HTR-8/SVneo (cell line): Measurements from ENCODE around the gene TBCCD1.
A peak's percentile ranks its signal among the peaks of the same experiment; 100 is the strongest.
"Not testable (repeated sequence)": the region's sequence is repeated elsewhere in the genome, so short reads cannot be mapped to it uniquely, and the experiment has no call there.

ENCODE experiments used
- DNase-seq: peaks from one replicate; pipeline ENCODE4 v3.0.0; 2011; ENCODE audit warnings: low spot score, mixed read lengths; ENCODE audit not compliant: insufficient read length
- FAIRE-seq: peaks from 2 replicates; lab custom pipeline; 2011; peaks lifted over from hg19 to GRCh38; lab: Jason Lieb, UNC

TBCCD1 gene

GRCh38 chr3:186569361-186569760, 2.2 kb upstream of the TBCCD1 start:
- not testable (repeated sequence) for DNase-seq, FAIRE-seq

- peak; percentile 25 for DNase-seq
- no peak for FAIRE-seq
These were observed 417 bp downstream of the TBCCD1 start for GRCh38 chr3:186566772-186567071.

- DNase-seq (no peak), FAIRE-seq (no peak)
These were observed 2.6 kb downstream of the TBCCD1 start for GRCh38 chr3:186564586-186564985.

- DNase-seq (no peak), FAIRE-seq (no peak)
These were observed 14.6 kb downstream of the TBCCD1 start for GRCh38 chr3:186552408-186553031.

- DNase-seq (no peak), FAIRE-seq (no peak)
These were observed 15.8 kb downstream of the TBCCD1 start for GRCh38 chr3:186551387-186551786.

DNA sequence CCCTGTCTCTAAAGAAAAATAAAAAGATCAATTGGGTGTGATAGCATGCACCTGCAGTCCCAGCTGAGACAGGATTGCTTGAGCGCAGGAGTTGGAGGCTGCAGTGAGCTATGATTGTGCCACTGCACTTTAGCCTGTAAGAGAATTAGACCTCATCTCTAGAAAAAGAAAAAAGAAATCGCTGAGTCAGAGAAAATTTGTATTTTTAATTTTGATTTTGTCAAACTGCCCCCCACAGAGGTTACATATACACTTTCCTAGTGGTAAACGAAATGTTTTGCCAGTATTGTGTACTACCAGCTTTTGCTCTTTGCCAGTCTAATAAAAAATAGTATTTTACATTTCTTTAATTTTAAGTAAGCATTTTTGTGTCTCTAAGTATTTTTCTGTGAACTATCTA, 17.6 kb downstream of the TBCCD1 start:
- DNase-seq (no peak), FAIRE-seq (no peak)

- FAIRE-seq = no peak
- DNase-seq = no peak
These were observed 22.9 kb downstream of the TBCCD1 start, which contains the start of gene CRYGS for GRCh38 chr3:186544281-186544680. TSS of gene CRYGS (minus strand) at chr3:186544380. CDS start at chr3:186544326, 54 bp downstream.

DNA sequence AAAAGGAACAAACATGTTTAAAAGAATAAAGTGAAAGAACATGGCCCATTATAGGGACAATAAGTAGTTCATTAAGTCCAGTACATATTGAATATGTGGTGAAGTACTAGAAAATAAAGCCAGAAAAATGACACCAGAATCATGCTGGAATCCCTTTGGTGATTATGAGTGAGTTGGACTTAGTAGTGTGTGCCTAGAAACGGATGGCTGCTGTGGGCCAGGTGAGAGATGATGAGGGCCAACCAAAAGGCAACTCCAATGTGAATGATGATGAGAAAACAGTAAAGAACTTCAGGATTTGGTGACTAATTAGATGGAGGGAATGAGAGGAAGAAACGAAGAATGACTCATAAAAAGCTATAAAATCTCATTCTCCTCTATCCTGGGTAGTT, 26.3 kb downstream of the TBCCD1 start:
- no peak for FAIRE-seq

DNA sequence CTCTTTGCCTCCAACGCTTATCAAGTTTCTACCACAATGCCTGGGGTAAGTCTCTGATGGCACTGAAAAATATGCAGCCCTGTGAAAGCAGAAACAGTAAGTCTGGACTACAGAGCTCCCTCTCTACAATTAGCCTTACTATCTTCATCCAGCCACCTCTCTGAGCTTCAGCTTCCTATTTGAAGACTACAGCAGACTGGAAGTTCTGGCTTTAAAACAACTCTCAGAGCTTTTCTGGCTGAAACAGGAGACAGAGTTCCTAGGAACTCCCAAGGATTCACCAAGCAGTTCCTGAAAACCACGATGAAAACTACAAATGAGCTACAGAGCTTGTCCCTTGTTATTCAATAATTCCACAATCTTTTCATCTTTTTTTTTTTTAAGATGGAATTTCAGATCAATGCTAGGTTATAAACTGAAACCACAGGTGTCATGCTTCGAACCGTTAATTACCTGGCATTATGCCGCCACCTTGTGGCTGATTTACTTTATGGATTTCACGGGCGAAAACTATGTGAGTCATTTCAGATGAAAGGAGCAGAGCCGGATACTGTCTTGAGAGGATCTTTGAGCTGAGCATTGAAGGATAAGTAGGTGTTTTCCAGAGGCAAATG, 26.8 kb downstream of the TBCCD1 start:
- FAIRE-seq (no peak), DNase-seq (peak; percentile 57)

More for the DNA sequence above, 26.3 kb downstream of the TBCCD1 start:
- no peak for DNase-seq

GRCh38 chr3:186538779-186539178, 28.4 kb downstream of the TBCCD1 start:
- FAIRE-seq = no peak

GRCh38 chr3:186536883-186537844, 30.0 kb downstream of the TBCCD1 start:
- FAIRE-seq (no peak), DNase-seq (no peak)

More at GRCh38 chr3:186538779-186539178, 28.4 kb downstream of the TBCCD1 start:
- DNase-seq = no peak

- DNase-seq (no peak), FAIRE-seq (no peak)
These were observed 32.9 kb downstream of the TBCCD1 start for GRCh38 chr3:186534113-186534669.

GRCh38 chr3:186532598-186533072, 34.5 kb downstream of the TBCCD1 start:
- no peak for FAIRE-seq
- DNase-seq = no peak

DNA sequence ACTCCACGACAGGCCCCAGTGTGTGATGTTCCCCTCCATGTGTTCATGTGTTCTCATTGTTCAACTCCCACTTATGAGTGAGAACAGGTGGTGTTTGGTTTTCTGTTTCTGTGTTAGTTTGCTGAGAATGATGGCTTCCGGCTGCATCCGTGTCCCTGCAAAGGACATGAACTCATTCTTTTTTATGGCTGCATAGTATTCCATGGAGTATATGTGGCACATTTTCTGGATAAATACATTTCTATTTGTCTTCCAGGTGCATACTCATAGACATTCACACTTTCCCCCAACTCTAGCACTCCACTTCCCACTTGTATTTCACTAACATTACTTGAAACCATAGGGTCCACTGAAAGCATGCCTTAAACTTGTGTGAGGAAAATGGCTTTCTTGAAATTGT, 35.4 kb downstream of the TBCCD1 start:
- FAIRE-seq, DNase-seq: not testable (repeated sequence)

DNA sequence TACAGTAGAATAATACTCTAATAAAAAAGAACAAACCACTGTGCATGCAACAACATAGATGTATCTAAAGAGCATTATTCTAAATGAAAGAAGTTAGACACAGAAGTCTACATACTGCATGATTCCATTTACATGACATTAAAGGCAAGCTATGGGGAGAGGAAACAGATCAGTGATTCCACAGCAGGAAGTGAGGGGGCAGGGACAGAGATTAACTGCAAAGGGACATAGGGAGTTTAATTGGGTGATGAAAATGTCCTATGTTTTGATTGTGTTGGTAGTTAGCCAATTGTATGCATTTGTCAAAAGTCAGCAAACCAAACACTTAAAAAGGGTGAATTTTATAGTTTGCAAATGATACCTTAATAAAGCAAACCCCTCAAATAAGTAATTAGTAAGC, 36.7 kb downstream of the TBCCD1 start:
- DNase-seq = no peak
- FAIRE-seq = no peak

- FAIRE-seq = no peak
These were observed 37.7 kb downstream of the TBCCD1 start for GRCh38 chr3:186529201-186529999.

GRCh38 chr3:186526256-186526606, 40.9 kb downstream of the TBCCD1 start:
- no peak for FAIRE-seq

More at GRCh38 chr3:186529201-186529999, 37.7 kb downstream of the TBCCD1 start:
- DNase-seq = no peak

DNA sequence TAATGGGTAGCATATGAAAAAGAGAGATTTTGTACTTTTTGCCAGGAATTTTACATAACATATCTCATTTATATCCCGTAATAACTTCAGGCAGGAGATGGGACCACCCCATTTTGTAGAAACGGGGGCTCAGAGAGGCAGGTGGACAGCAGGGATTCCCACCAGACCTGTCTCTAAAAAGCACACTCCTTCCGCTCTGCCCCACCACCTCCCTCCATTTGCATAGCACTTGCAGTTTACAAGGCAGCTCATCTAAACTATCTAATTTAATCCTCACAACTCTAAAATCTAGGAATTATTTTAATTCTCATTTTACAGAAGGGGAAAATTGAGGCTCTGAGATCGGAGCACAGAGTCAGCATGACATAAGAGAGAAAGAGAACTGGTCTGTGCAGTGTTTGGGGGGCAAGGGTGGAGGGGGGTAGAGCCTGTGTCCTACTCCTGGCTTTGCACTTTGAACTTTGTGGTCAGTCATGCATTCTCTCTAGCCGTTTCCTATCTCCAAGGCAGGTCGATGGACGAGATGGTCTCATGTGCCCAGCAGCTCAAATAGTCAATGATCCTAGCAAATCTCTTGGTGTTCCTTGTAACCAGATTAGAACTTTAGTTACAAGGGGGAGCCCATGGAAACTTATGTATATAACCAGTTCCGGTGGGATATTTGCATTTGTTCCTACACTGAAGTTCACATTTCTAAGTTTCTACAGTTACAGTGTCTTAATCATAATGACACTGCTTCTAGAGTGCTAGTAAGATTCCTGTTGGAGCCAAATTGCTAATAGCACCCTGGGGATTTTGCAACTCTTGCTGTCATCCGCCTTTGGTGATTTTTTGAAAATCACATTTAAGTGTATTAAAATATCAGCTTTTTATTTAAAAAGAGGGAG, 41.5 kb downstream of the TBCCD1 start:
- FAIRE-seq = no peak
- DNase-seq = no peak

More at GRCh38 chr3:186526256-186526606, 40.9 kb downstream of the TBCCD1 start:
- DNase-seq = no peak

GRCh38 chr3:186524616-186525015, 42.5 kb downstream of the TBCCD1 start:
- FAIRE-seq (no peak), DNase-seq (no peak)
